ENCODE data around the gene CTIF. TPM values are rescaled to one million over a fixed set of nuclear protein-coding genes. Genes with fewer than 3 reads are reported as not detected.

CTIF gene
- total RNA-seq, 1 experiment from 2014 or later, result 5.8 TPM

GRCh38 chr18:48543228-48543627 is 4.4 kb downstream of the CTIF start:
- no peaks in the 10 kb centered on the region for H3K9me2 ChIP-seq (replicated peaks; ENCODE audit: low read length)
- H3K27me3 ChIP-seq (ENCODE audit: low read length), result no peaks in the 10 kb centered on the region
- no peak overlapping the region for H2AFZ ChIP-seq (ENCODE audit: low read length)
- H3K4me1 ChIP-seq (ENCODE audit: insufficient read depth, low read length), result peaks cover 21% of the 10 kb centered on the region; the same call in 1 of the 2 replicates
- no peak overlapping the region for H3K4me3 ChIP-seq (ENCODE audit: low read length)
- H3K9ac ChIP-seq (ENCODE audit: low read length), result no peak overlapping the region
- H3K27ac ChIP-seq (ENCODE audit: low read length), result no peak overlapping the region
- no peaks in the 10 kb centered on the region for H4K20me1 ChIP-seq (ENCODE audit: low read length)
- DNase-seq (peak; percentile 4), ATAC-seq (no peak)
- H3F3A ChIP-seq (ENCODE audit: low read length, unreplicated experiment), result no peaks in the 10 kb centered on the region
- no peak for TF ChIP-seq EZH2phosphoT487 (IDR thresholded peaks at IDR 0.05; ENCODE audit: borderline replicate concordance, low read length)
- no peak for TF ChIP-seq CTCF (conservative IDR thresholded peaks at IDR 0.05; ENCODE audit: low read depth, low read length)
- no peak for TF ChIP-seq EZH2 (IDR thresholded peaks at IDR 0.05; ENCODE audit: low read length, unreplicated experiment)
- 0 out of 2 replicates have a peak overlapping the region, but pooled peaks have one; percentile 7 for H3K4me2 ChIP-seq (ENCODE audit: low read length)
- ChIA-PET CTCF (no interaction called here), POLR2A (ENCODE audit: unreplicated experiment) (no interaction called here)
- no peaks in the 10 kb centered on the region for H3K36me3 ChIP-seq (ENCODE audit: low read depth, low read length)
- peaks cover 4% of the 10 kb centered on the region; the same call in 1 of the 2 replicates for H3K79me2 ChIP-seq (ENCODE audit: low read length)
- intact Hi-C loops (cut with micrococcal nuclease), result loop anchor here (10.0 kb wide), 1 partner anchor 68 kb away; no protein-coding TSS in a partner anchor
- no TSS peak for BruUV-seq (replicated peaks)
- H3K9me3 ChIP-seq (ENCODE audit: low read length), result no peaks in the 10 kb centered on the region

GRCh38 chr18:48544116-48544515 is 5.3 kb downstream of the CTIF start:
- H3K79me2 ChIP-seq (ENCODE audit: low read length), result peaks cover 4% of the 10 kb centered on the region; the same call in 1 of the 2 replicates
- no peak overlapping the region for H3K4me3 ChIP-seq (ENCODE audit: low read length)
- H4K20me1 ChIP-seq (ENCODE audit: low read length), result no peaks in the 10 kb centered on the region
- TF ChIP-seq EZH2 (IDR thresholded peaks at IDR 0.05; ENCODE audit: low read length, unreplicated experiment), result no peak
- TF ChIP-seq CTCF (conservative IDR thresholded peaks at IDR 0.05; ENCODE audit: low read depth, low read length), result no peak
- no peak for TF ChIP-seq EZH2phosphoT487 (IDR thresholded peaks at IDR 0.05; ENCODE audit: borderline replicate concordance, low read length)
- H2AFZ ChIP-seq (ENCODE audit: low read length), result no peak overlapping the region
- DNase-seq, result no peak
- H3F3A ChIP-seq (ENCODE audit: low read length, unreplicated experiment), result no peaks in the 10 kb centered on the region
- no peak overlapping the region for H3K27ac ChIP-seq (ENCODE audit: low read length)
- intact Hi-C loops (cut with micrococcal nuclease), result loop anchor here (10.0 kb wide), 1 partner anchor 69 kb away; no protein-coding TSS in a partner anchor
- H3K27me3 ChIP-seq (ENCODE audit: low read length), result no peaks in the 10 kb centered on the region
- ChIA-PET POLR2A (ENCODE audit: unreplicated experiment) (no interaction called here), CTCF (no interaction called here)
- H3K9ac ChIP-seq (ENCODE audit: low read length), result no peak overlapping the region
- H3K4me1 ChIP-seq (ENCODE audit: insufficient read depth, low read length), result peaks cover 18% of the 10 kb centered on the region; the same call in 1 of the 2 replicates
- H3K9me2 ChIP-seq (replicated peaks; ENCODE audit: low read length), result no peaks in the 10 kb centered on the region
- BruUV-seq (replicated peaks), result no TSS peak
- H3K4me2 ChIP-seq (ENCODE audit: low read length), result no peak overlapping the region
- no peaks in the 10 kb centered on the region for H3K9me3 ChIP-seq (ENCODE audit: low read length)
- H3K36me3 ChIP-seq (ENCODE audit: low read depth, low read length), result no peaks in the 10 kb centered on the region
- no peak for ATAC-seq

DNA sequence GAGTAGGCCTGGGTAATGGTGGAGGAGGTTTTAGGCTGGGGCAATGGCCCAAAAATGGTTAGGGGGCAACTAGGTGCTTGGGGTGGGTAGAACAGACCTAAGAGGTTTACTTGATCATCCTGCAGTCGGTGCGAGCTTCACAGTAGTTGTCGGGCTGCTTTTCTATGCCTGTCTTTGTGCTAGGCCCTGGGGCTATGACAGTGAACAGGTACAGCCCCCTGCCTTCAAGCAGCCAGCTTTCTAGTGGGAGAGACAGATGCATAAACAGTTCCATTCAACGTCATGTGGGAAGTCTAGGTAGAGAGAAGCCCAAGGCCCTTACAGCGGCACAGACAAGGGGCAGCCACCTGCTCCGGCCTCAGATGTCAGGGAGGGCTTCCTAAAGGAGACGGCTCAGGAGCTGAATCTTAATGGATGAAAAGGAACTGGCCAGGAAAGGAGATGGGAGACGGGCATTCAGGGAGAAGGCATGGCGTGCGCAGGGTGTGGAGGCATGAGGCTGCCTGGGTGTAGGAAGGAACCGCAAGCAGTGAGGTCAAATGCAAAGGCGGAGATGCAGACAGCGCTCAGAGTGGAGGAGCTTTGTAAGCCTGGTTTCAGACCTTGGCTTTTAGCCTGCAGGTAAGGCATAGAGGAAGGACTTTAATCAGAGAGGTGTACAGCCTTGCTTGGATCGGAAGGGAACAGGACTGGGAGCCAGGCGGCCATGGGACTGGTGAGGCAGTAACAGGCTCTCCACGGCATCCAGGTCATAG is 6.0 kb downstream of the CTIF start:
- no peaks in the 10 kb centered on the region for H3K27me3 ChIP-seq (ENCODE audit: low read length)
- ATAC-seq (no peak), DNase-seq (no peak)
- no peak overlapping the region for H3K27ac ChIP-seq (ENCODE audit: low read length)
- H3K9me3 ChIP-seq (ENCODE audit: low read length), result no peaks in the 10 kb centered on the region
- H4K20me1 ChIP-seq (ENCODE audit: low read length), result no peaks in the 10 kb centered on the region
- BruUV-seq (replicated peaks), result no TSS peak
- H2AFZ ChIP-seq (ENCODE audit: low read length), result no peak overlapping the region
- no peaks in the 10 kb centered on the region for H3F3A ChIP-seq (ENCODE audit: low read length, unreplicated experiment)
- intact Hi-C loops (cut with micrococcal nuclease), result loop anchor here (10.0 kb wide), 1 partner anchor 70 kb away; no protein-coding TSS in a partner anchor
- H3K4me2 ChIP-seq (ENCODE audit: low read length), result no peak overlapping the region
- H3K36me3 ChIP-seq (ENCODE audit: low read depth, low read length), result no peaks in the 10 kb centered on the region
- no peak overlapping the region for H3K4me3 ChIP-seq (ENCODE audit: low read length)
- H3K9ac ChIP-seq (ENCODE audit: low read length), result no peak overlapping the region
- H3K4me1 ChIP-seq (ENCODE audit: insufficient read depth, low read length), result peaks cover 18% of the 10 kb centered on the region; the same call in 1 of the 2 replicates
- ChIA-PET CTCF (no interaction called here), POLR2A (ENCODE audit: unreplicated experiment) (no interaction called here)
- no peaks in the 10 kb centered on the region for H3K9me2 ChIP-seq (replicated peaks; ENCODE audit: low read length)
- TF ChIP-seq CTCF (conservative IDR thresholded peaks at IDR 0.05; ENCODE audit: low read depth, low read length), result no peak
- no peak for TF ChIP-seq EZH2phosphoT487 (IDR thresholded peaks at IDR 0.05; ENCODE audit: borderline replicate concordance, low read length)
- no peak for TF ChIP-seq EZH2 (IDR thresholded peaks at IDR 0.05; ENCODE audit: low read length, unreplicated experiment)
- H3K79me2 ChIP-seq (ENCODE audit: low read length), result peaks cover 4% of the 10 kb centered on the region; the same call in 1 of the 2 replicates
